Smooth muscle cell (in vitro differentiated cells): Measurements from ENCODE around the gene NINJ1. TPM values are rescaled to one million over a fixed set of nuclear protein-coding genes. Genes with fewer than 3 reads are reported as not detected.

Source experiments
- DNase-seq: peaks from one replicate; lab custom pipeline; 2025; ENCODE audit not compliant: unreplicated experiment; lab: John Stamatoyannopoulos, UW
- H2AFZ ChIP-seq: fragments of 200-600 bp; sonication (generic); 2 replicates; pipeline ENCODE4 v1.6.0; 2016; ENCODE audit warnings: antibody characterized with exemption, low read depth, mild to moderate bottlenecking
- H3F3A ChIP-seq: fragments of 200-600 bp; sonication (generic); 2 replicates; pipeline ENCODE4 v1.6.0; 2017; ENCODE audit warnings: antibody characterized with exemption, low read depth
- H3K27ac ChIP-seq: fragments of 200-600 bp; sonication (generic); 2 replicates; pipeline ENCODE4 v1.5.1; 2016; ENCODE audit warnings: low read depth, mild to moderate bottlenecking
- H3K27me3 ChIP-seq: fragments of 200-600 bp; sonication (generic); 2 replicates; pipeline ENCODE4 v1.6.1; 2016; ENCODE audit warnings: low read depth, mild to moderate bottlenecking
- H3K36me3 ChIP-seq: fragments of 200-600 bp; sonication (generic); 2 replicates; pipeline ENCODE4 v1.5.1; 2016; ENCODE audit warnings: low read depth
- H3K4me1 ChIP-seq: fragments of 200-600 bp; sonication (generic); 2 replicates; pipeline ENCODE4 v1.5.1; 2016; ENCODE audit warnings: low read depth
- H3K4me2 ChIP-seq: fragments of 200-600 bp; sonication (generic); 2 replicates; pipeline ENCODE4 v1.6.0; 2016; ENCODE audit warnings: mild to moderate bottlenecking
- H3K4me3 ChIP-seq: fragments of 200-600 bp; sonication (generic); 2 replicates; pipeline ENCODE4 v1.5.1; 2016; ENCODE audit warnings: mild to moderate bottlenecking
- H3K79me2 ChIP-seq: fragments of 200-600 bp; sonication (generic); 2 replicates; pipeline ENCODE4 v1.6.0; 2016; ENCODE audit warnings: low read depth, mild to moderate bottlenecking
- H3K9ac ChIP-seq: fragments of 200-600 bp; sonication (generic); 2 replicates; pipeline ENCODE4 v1.6.0; 2016; ENCODE audit warnings: low read depth
- H3K9me3 ChIP-seq: fragments of 200-600 bp; sonication (generic); replicated peaks from 2 replicates; pipeline ENCODE4 v1.5.1; 2016; ENCODE audit warnings: low read depth
- H4K20me1 ChIP-seq: fragments of 200-600 bp; sonication (generic); 2 replicates; pipeline ENCODE4 v1.6.0; 2016; ENCODE audit warnings: low read depth
- WGBS: methylation state at CpG from one replicate; pipeline ENCODE4 v1.1.7; 2016; ENCODE audit warnings: low lambda C conversion rate; 5-methylcytosine and 5-hydroxymethylcytosine counted together
- polyA plus RNA-seq: library from polyadenylated mRNA; unstranded; fragments of >200 nt; fragmentation: Nextera tagmentation; extraction: Ambion mirVana; gene quantifications from 2 replicates; pipeline ENCODE4 v1.2.1, GENCODE V29; 2016
- total RNA-seq: library from RNA; depleted of rRNA; stranded (reverse); fragments of >200 nt; gene quantifications from 2 replicates; pipeline ENCODE4 v1.2.3, GENCODE V29; 2014
- TF ChIP-seq, protein P1 (sequence below): fragments of 200-600 bp; sonication (generic); IDR thresholded peaks from 2 replicates; pipeline ENCODE4 v1.5.1; 2017; ENCODE audit warnings: borderline replicate concordance, mild to moderate bottlenecking, antibody characterized with exemption; ENCODE audit not compliant: insufficient read depth, poor library complexity, severe bottlenecking

NINJ1 gene
- total and polyA plus RNA-seq, 2 experiments from 2014 or later, result 34.3 to 53.7 TPM

GRCh38 chr9:93129691-93130500 is 4.2 kb downstream of the NINJ1 start:
- TF ChIP-seq, protein P1, sequence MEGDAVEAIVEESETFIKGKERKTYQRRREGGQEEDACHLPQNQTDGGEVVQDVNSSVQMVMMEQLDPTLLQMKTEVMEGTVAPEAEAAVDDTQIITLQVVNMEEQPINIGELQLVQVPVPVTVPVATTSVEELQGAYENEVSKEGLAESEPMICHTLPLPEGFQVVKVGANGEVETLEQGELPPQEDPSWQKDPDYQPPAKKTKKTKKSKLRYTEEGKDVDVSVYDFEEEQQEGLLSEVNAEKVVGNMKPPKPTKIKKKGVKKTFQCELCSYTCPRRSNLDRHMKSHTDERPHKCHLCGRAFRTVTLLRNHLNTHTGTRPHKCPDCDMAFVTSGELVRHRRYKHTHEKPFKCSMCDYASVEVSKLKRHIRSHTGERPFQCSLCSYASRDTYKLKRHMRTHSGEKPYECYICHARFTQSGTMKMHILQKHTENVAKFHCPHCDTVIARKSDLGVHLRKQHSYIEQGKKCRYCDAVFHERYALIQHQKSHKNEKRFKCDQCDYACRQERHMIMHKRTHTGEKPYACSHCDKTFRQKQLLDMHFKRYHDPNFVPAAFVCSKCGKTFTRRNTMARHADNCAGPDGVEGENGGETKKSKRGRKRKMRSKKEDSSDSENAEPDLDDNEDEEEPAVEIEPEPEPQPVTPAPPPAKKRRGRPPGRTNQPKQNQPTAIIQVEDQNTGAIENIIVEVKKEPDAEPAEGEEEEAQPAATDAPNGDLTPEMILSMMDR, result no peak
- Histone ChIP-seq H3K4me2 (no peak overlapping the region), H3K4me1 (peaks cover 21% of the 10 kb centered on the region), H3F3A (peaks cover 9% of the 10 kb centered on the region), H3K4me3 (no peak overlapping the region), H3K9ac (no peak overlapping the region), H2AFZ (no peak overlapping the region), H4K20me1 (peaks cover 4% of the 10 kb centered on the region), H3K9me3 (no peaks in the 10 kb centered on the region), H3K27me3 (no peaks in the 10 kb centered on the region), H3K36me3 (no peaks in the 10 kb centered on the region), H3K27ac (no peak overlapping the region), H3K79me2 (peaks cover 20% of the 10 kb centered on the region)
- DNase-seq, result no peak
- WGBS, result 90% methylated on average over 11 of the region's 11 CpGs

DNA sequence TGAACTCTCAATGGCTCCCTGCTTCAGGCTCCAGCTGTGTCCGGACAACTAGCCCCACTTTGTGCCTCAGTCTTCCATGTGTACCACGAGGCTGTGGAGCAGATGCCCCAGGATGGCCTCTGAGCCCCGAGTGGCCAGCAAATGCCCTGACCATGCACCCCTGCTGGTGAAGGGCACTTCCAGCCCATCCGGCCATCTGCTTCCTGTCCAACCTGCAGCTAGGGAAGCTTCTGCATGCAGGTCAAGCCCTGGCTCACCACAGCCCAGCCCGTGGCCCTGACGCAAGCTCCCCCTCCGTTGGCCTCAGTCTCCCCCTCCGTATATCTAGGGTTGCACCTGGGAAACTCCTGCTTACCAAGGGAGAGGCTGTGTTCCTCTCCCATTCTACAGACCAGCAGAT is 4.8 kb downstream of the NINJ1 start:
- H3K9ac ChIP-seq, result no peak overlapping the region
- H3K27me3 ChIP-seq, result no peaks in the 10 kb centered on the region
- H3K27ac ChIP-seq, result no peak overlapping the region
- no peaks in the 10 kb centered on the region for H3K9me3 ChIP-seq
- H3K79me2 ChIP-seq, result peaks cover 20% of the 10 kb centered on the region
- H3F3A ChIP-seq, result peaks cover 9% of the 10 kb centered on the region
- no peaks in the 10 kb centered on the region for H3K36me3 ChIP-seq
- no peak overlapping the region for H3K4me3 ChIP-seq
- no peak for DNase-seq
- H3K4me1 ChIP-seq, result peaks cover 21% of the 10 kb centered on the region
- WGBS, result 84% methylated on average over 8 of the region's 8 CpGs
- H4K20me1 ChIP-seq, result peaks cover 4% of the 10 kb centered on the region
- no peak overlapping the region for H2AFZ ChIP-seq
- TF ChIP-seq, protein P1, result no peak
- H3K4me2 ChIP-seq, result no peak overlapping the region

DNA sequence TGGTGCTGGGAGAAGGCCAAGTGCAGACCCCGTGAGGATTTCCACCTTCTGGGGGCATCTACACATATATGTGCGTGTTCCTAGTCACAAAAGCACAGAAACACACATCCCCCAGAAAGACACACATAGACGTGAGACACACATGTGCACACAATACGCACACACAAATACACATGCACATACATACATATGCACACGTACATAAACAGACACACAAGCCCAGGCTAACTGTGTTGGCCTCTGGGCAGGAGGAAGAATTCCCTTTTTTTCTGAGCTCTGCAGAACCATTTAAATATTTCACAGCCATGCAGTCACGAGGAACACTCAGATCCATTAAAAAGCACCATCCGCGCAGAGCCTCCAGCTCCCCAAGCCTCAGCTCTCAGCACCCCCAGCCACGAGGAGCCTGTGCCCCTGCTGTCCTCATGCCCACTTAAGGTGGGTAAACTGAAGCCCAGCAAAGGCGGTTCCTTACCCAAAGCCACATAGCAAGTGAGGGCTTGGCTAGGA is 5.3 kb downstream of the NINJ1 start:
- Histone ChIP-seq H3K9me3 (no peaks in the 10 kb centered on the region), H3K4me2 (no peak overlapping the region), H3K9ac (no peak overlapping the region), H3F3A (peaks cover 9% of the 10 kb centered on the region), H3K4me3 (no peak overlapping the region), H2AFZ (no peak overlapping the region), H4K20me1 (peaks cover 4% of the 10 kb centered on the region), H3K79me2 (peaks cover 20% of the 10 kb centered on the region), H3K36me3 (no peaks in the 10 kb centered on the region), H3K27ac (no peak overlapping the region), H3K27me3 (no peaks in the 10 kb centered on the region), H3K4me1 (peaks cover 21% of the 10 kb centered on the region)
- no peak for DNase-seq
- WGBS, result 95% methylated on average over 10 of the region's 10 CpGs
- TF ChIP-seq, protein P1, result no peak
